SKM-1 (cell line): ENCODE data around the gene WWC1.
"Not testable (repeated sequence)": the region's sequence is repeated elsewhere in the genome, so short reads cannot be mapped to it uniquely, and the experiment has no call there.

Experiments used
- DNase-seq: peaks from one replicate; lab custom pipeline; 2025; ENCODE audit not compliant: unreplicated experiment; lab: John Stamatoyannopoulos, UW

Gene WWC1

GRCh38 chr5:168329302-168329701 is 37.9 kb downstream of the WWC1 start:
- no peak for DNase-seq

GRCh38 chr5:168332042-168332441 is 40.6 kb downstream of the WWC1 start:
- no peak for DNase-seq

GRCh38 chr5:168334280-168334679 is 42.8 kb downstream of the WWC1 start:
- DNase-seq: no peak

- no peak for DNase-seq
Observed at GRCh38 chr5:168334695-168335094, 43.2 kb downstream of the WWC1 start.

- DNase-seq: no peak
Observed at GRCh38 chr5:168337361-168337760, 45.9 kb downstream of the WWC1 start.

- no peak for DNase-seq
Observed at GRCh38 chr5:168339109-168339771, 47.8 kb downstream of the WWC1 start.

GRCh38 chr5:168339772-168340140 is 48.3 kb downstream of the WWC1 start:
- not testable (repeated sequence) for DNase-seq

GRCh38 chr5:168340487-168340886 is 49.0 kb downstream of the WWC1 start:
- no peak for DNase-seq

GRCh38 chr5:168341178-168341577 is 49.7 kb downstream of the WWC1 start:
- no peak for DNase-seq

- DNase-seq: no peak
Observed at GRCh38 chr5:168342151-168342825, 50.8 kb downstream of the WWC1 start.

- no peak for DNase-seq
Observed at GRCh38 chr5:168342985-168343384, 51.5 kb downstream of the WWC1 start.

GRCh38 chr5:168346417-168346816 is 55.0 kb downstream of the WWC1 start:
- DNase-seq: no peak

GRCh38 chr5:168347368-168348083 is 56.1 kb downstream of the WWC1 start:
- DNase-seq: no peak

- no peak for DNase-seq
Observed at GRCh38 chr5:168348084-168348414, 56.6 kb downstream of the WWC1 start.

GRCh38 chr5:168350315-168350714 is 58.9 kb downstream of the WWC1 start:
- no peak for DNase-seq

GRCh38 chr5:168353216-168353957 is 61.9 kb downstream of the WWC1 start:
- DNase-seq: no peak

- DNase-seq: no peak
Observed at GRCh38 chr5:168354397-168354796, 63.0 kb downstream of the WWC1 start.

GRCh38 chr5:168356171-168356570 is 64.7 kb downstream of the WWC1 start:
- no peak for DNase-seq

- no peak for DNase-seq
Observed at GRCh38 chr5:168356592-168356991, 65.1 kb downstream of the WWC1 start.

- no peak for DNase-seq
Observed at GRCh38 chr5:168357876-168358275, 66.4 kb downstream of the WWC1 start.

- no peak for DNase-seq
Observed at GRCh38 chr5:168359820-168360460, 68.5 kb downstream of the WWC1 start.
